ENCODE data around the gene RHBDL1. TPM values are rescaled to one million over a fixed set of nuclear protein-coding genes. Genes with fewer than 3 reads are reported as not detected.

Gene RHBDL1
- total and polyA plus RNA-seq, 2 experiments from 2014 or later: 8.4 to 10.1 TPM

DNA sequence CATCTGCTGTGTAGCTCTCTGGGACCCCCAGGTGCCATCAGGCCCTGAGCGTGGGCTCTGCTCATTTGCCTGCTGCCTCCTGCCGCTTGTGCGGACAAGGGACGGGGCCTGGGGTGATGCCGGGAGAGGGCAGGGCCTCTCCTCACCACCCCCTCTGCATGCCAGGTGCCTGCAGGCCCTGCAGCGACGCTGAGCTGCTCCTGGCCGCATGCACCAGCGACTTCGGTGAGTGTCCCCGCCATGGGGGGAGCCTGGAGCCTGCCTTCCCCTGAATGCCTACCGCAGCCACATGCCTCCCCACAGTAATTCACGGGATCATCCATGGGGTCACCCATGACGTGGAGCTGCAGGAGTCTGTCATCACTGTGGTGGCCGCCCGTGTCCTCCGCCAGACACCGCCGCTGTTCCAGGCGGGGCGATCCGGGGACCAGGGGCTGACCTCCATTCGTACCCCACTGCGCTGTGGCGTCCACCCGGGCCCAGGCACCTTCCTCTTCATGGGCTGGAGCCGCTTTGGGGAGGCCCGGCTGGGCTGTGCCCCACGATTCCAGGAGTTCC is 41.4 kb downstream of the RHBDL1 start:
- Histone ChIP-seq H3K27me3 (ENCODE audit: insufficient read depth) (peaks cover 53% of the 10 kb centered on the region), H3K36me3 (ENCODE audit: insufficient read depth) (no peaks in the 10 kb centered on the region), H2AFZ (no peak overlapping the region), H3K4me2 (no peak overlapping the region; the same call in 1 of the 2 replicates), H3K27ac (ENCODE audit: low read depth) (no peak overlapping the region), H3F3A (replicated peaks; ENCODE audit: low read depth) (no peaks in the 10 kb centered on the region), H3K9me2 (ENCODE audit: insufficient read depth) (no peaks in the 10 kb centered on the region), H3K79me2 (replicated peaks; ENCODE audit: insufficient read depth) (no peaks in the 10 kb centered on the region), H3K4me3 (no peak overlapping the region), H4K20me1 (replicated peaks; ENCODE audit: insufficient read depth) (no peaks in the 10 kb centered on the region), H3K4me1 (ENCODE audit: insufficient read depth) (peaks cover 12% of the 10 kb centered on the region; the same call in 1 of the 2 replicates)
- TF ChIP-seq ZNF114 (CRISPR knock-in tag; IDR thresholded peaks at IDR 0.05): no peak
- TF ChIP-seq, protein P1, sequence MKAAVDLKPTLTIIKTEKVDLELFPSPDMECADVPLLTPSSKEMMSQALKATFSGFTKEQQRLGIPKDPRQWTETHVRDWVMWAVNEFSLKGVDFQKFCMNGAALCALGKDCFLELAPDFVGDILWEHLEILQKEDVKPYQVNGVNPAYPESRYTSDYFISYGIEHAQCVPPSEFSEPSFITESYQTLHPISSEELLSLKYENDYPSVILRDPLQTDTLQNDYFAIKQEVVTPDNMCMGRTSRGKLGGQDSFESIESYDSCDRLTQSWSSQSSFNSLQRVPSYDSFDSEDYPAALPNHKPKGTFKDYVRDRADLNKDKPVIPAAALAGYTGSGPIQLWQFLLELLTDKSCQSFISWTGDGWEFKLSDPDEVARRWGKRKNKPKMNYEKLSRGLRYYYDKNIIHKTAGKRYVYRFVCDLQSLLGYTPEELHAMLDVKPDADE (IDR thresholded peaks at IDR 0.05): no peak
- no peak for TF ChIP-seq STAT1 (IDR thresholded peaks at IDR 0.05; ENCODE audit: unreplicated experiment)
- TF ChIP-seq ZNF331 (CRISPR knock-in tag; IDR thresholded peaks at IDR 0.05; ENCODE audit: low read depth): no peak
- TF ChIP-seq CREB1 (CRISPR knock-in tag; IDR thresholded peaks at IDR 0.05; ENCODE audit: low read depth): no peak
- TF ChIP-seq, protein P2, sequence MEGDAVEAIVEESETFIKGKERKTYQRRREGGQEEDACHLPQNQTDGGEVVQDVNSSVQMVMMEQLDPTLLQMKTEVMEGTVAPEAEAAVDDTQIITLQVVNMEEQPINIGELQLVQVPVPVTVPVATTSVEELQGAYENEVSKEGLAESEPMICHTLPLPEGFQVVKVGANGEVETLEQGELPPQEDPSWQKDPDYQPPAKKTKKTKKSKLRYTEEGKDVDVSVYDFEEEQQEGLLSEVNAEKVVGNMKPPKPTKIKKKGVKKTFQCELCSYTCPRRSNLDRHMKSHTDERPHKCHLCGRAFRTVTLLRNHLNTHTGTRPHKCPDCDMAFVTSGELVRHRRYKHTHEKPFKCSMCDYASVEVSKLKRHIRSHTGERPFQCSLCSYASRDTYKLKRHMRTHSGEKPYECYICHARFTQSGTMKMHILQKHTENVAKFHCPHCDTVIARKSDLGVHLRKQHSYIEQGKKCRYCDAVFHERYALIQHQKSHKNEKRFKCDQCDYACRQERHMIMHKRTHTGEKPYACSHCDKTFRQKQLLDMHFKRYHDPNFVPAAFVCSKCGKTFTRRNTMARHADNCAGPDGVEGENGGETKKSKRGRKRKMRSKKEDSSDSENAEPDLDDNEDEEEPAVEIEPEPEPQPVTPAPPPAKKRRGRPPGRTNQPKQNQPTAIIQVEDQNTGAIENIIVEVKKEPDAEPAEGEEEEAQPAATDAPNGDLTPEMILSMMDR (conservative IDR thresholded peaks at IDR 0.05; ENCODE audit: low read depth in 2 of 2): no peak
- no peak for TF ChIP-seq JUNB (IDR thresholded peaks at IDR 0.05; ENCODE audit: unreplicated experiment)
- TF ChIP-seq, protein P3, sequence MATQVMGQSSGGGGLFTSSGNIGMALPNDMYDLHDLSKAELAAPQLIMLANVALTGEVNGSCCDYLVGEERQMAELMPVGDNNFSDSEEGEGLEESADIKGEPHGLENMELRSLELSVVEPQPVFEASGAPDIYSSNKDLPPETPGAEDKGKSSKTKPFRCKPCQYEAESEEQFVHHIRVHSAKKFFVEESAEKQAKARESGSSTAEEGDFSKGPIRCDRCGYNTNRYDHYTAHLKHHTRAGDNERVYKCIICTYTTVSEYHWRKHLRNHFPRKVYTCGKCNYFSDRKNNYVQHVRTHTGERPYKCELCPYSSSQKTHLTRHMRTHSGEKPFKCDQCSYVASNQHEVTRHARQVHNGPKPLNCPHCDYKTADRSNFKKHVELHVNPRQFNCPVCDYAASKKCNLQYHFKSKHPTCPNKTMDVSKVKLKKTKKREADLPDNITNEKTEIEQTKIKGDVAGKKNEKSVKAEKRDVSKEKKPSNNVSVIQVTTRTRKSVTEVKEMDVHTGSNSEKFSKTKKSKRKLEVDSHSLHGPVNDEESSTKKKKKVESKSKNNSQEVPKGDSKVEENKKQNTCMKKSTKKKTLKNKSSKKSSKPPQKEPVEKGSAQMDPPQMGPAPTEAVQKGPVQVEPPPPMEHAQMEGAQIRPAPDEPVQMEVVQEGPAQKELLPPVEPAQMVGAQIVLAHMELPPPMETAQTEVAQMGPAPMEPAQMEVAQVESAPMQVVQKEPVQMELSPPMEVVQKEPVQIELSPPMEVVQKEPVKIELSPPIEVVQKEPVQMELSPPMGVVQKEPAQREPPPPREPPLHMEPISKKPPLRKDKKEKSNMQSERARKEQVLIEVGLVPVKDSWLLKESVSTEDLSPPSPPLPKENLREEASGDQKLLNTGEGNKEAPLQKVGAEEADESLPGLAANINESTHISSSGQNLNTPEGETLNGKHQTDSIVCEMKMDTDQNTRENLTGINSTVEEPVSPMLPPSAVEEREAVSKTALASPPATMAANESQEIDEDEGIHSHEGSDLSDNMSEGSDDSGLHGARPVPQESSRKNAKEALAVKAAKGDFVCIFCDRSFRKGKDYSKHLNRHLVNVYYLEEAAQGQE (IDR thresholded peaks at IDR 0.05; ENCODE audit: unreplicated experiment): no peak
- no peak for TF ChIP-seq NANOG (IDR thresholded peaks at IDR 0.05; ENCODE audit: borderline replicate concordance)
- no peak for TF ChIP-seq POLR2AphosphoS5 (IDR thresholded peaks at IDR 0.05; ENCODE audit: low read depth)
- TF ChIP-seq, protein P4, sequence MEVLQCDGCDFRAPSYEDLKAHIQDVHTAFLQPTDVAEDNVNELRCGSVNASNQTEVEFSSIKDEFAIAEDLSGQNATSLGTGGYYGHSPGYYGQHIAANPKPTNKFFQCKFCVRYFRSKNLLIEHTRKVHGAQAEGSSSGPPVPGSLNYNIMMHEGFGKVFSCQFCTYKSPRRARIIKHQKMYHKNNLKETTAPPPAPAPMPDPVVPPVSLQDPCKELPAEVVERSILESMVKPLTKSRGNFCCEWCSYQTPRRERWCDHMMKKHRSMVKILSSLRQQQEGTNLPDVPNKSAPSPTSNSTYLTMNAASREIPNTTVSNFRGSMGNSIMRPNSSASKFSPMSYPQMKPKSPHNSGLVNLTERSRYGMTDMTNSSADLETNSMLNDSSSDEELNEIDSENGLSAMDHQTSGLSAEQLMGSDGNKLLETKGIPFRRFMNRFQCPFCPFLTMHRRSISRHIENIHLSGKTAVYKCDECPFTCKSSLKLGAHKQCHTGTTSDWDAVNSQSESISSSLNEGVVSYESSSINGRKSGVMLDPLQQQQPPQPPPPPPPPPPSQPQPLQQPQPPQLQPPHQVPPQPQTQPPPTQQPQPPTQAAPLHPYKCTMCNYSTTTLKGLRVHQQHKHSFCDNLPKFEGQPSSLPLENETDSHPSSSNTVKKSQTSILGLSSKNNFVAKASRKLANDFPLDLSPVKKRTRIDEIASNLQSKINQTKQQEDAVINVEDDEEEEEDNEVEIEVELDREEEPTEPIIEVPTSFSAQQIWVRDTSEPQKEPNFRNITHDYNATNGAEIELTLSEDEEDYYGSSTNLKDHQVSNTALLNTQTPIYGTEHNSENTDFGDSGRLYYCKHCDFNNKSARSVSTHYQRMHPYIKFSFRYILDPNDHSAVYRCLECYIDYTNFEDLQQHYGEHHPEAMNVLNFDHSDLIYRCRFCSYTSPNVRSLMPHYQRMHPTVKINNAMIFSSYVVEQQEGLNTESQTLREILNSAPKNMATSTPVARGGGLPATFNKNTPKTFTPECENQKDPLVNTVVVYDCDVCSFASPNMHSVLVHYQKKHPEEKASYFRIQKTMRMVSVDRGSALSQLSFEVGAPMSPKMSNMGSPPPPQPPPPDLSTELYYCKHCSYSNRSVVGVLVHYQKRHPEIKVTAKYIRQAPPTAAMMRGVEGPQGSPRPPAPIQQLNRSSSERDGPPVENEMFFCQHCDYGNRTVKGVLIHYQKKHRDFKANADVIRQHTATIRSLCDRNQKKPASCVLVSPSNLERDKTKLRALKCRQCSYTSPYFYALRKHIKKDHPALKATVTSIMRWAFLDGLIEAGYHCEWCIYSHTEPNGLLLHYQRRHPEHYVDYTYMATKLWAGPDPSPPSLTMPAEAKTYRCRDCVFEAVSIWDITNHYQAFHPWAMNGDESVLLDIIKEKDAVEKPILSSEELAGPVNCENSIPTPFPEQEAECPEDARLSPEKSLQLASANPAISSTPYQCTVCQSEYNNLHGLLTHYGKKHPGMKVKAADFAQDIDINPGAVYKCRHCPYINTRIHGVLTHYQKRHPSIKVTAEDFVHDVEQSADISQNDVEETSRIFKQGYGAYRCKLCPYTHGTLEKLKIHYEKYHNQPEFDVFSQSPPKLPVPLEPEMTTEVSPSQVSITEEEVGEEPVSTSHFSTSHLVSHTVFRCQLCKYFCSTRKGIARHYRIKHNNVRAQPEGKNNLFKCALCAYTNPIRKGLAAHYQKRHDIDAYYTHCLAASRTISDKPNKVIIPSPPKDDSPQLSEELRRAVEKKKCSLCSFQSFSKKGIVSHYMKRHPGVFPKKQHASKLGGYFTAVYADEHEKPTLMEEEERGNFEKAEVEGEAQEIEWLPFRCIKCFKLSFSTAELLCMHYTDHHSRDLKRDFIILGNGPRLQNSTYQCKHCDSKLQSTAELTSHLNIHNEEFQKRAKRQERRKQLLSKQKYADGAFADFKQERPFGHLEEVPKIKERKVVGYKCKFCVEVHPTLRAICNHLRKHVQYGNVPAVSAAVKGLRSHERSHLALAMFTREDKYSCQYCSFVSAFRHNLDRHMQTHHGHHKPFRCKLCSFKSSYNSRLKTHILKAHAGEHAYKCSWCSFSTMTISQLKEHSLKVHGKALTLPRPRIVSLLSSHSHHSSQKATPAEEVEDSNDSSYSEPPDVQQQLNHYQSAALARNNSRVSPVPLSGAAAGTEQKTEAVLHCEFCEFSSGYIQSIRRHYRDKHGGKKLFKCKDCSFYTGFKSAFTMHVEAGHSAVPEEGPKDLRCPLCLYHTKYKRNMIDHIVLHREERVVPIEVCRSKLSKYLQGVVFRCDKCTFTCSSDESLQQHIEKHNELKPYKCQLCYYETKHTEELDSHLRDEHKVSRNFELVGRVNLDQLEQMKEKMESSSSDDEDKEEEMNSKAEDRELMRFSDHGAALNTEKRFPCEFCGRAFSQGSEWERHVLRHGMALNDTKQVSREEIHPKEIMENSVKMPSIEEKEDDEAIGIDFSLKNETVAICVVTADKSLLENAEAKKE (CRISPR knock-in tag; IDR thresholded peaks at IDR 0.05): no peak
- no peak for TF ChIP-seq EZH2phosphoT487 (IDR thresholded peaks at IDR 0.05; ENCODE audit: unreplicated experiment)
- no peak for TF ChIP-seq EZH2 (IDR thresholded peaks at IDR 0.05; ENCODE audit: low read depth, unreplicated experiment)
- Mint-ChIP-seq H3K36me3 (ENCODE audit: low read depth) (no peaks in the 10 kb centered on the region), H3K9me3 (peaks cover 4% of the 10 kb centered on the region; the same call in 1 of the 3 replicates), H3K27ac (no peak overlapping the region), H3K4me3 (no peak overlapping the region; the same call in 2 of the 3 replicates), H3K27me3 (ENCODE audit: insufficient read depth, low read depth, poor library complexity) (peaks cover 42% of the 10 kb centered on the region), H3K4me1 (peaks cover 13% of the 10 kb centered on the region; the same call in 2 of the 3 replicates)
- no peak for DNase-seq (ENCODE audit: low spot score)
- no peak for ATAC-seq
